SK-N-MC (cell line): Measurements from ENCODE around the gene RWDD1.

ENCODE experiments used
- EZH2 ChIP-seq: fragments of 200-600 bp; sonication (generic); IDR thresholded peaks from one replicate; pipeline ENCODE4 v1.6.1; 2017; ENCODE audit warnings: antibody characterized with exemption
- POLR2AphosphoS5 ChIP-seq: IDR thresholded peaks from 2 replicates; pipeline ENCODE4 v1.6.1; 2012; ENCODE audit warnings: mild to moderate bottlenecking, low read depth, low read length, borderline replicate concordance

- no peak for TF ChIP-seq POLR2AphosphoS5
- no peak for TF ChIP-seq EZH2
These were observed 45.4 kb downstream of the RWDD1 start for GRCh38 chr6:116616737-116617053.
